Stimulated activated CD4-positive, alpha-beta T cell treated with anti-CD3 and anti-CD28 coated beads, TNF-alpha, amount 100 ng/mL, for 24 hours (primary cell): ENCODE data around the gene SVIL.
"Not testable (repeated sequence)": the region's sequence is repeated elsewhere in the genome, so short reads cannot be mapped to it uniquely, and the experiment has no call there.

Experiments used
- DNase-seq, 3 experiments: peaks; one replicate each; pipeline ENCODE4 v3.0.0-alpha.2; 2020; ENCODE audit warnings: low read depth in 3 of 3

SVIL gene

DNA sequence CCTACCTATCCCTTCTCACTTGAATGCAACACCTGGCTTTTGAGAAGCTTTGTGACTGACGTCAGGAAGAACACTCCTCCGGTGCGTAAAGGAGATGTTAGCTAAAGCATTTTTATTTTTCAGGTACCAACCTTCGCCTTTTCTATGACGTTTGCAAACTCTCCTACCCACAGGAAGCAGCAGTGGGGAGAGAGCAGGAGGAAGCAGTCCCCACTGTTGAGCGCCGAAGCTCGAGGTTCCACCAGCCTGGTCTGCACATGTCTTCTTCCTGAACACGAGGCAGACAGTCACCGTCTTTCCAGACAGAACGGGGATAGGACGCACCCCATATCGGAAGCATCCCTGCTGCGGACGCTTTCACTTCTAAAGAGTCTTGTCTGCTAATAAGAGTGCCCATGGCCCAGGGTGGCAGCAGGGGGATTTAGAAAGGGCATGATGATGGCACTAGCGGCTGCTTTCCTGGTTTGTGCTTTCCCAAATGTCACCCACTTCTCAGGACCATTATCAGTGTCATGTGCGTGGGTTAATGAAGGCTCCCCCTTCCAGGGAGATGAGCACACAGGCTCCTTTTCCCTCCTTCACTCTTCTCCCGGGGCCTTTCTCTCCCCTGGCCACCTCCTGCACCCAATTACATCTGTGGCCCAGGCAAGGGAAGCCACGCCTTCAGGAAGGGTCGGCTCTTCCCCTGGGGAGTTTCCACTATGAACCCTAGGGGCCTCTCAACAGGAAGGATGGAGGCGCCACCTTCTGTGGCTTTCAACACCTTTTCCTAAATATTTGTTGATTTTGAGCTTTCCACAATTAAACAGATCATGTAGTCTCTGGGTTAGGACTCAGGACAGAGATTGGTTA is 147.5 kb downstream of the SVIL start:
- not testable (repeated sequence) for DNase-seq

DNA sequence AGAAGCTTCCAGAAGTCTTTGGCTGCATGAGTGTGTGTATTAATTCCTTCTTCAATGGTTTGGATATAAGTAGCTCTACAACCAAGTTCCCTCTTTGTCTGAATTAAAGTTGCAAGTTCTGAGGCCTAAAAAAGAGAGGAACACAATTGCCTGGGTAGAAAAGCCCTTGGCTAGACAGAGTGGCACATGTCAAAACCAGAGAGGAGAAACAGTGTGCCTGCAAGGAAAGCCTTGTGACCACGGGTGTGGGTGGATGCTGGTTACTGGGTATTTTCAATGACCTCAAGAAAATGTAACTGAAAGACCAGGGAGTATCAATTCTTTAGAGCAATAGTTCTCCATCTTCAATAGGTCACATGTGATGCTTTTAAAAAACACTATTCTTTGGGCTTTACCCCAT is 148.3 kb downstream of the SVIL start:
- peak in 1 of 3 experiments; percentile 22 for DNase-seq

DNA sequence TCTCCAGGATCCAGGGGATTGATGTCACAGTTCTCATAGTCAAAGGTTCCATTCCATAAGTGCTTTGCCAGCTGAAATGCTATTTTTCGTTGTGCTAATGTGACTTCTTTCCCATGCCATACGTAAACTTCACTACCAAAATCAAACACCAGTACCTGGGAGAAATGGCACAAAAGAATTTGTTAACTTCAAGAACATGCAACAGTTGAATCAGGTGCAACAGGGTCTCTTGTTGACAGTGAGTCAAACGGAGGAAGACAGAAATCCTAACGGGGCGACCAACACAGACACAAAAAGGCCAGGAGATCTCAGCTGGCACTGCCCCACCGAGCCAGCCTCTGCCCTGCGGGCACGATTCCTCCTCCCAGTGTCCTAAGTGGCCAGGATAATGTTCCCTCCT is 150.1 kb downstream of the SVIL start:
- DNase-seq: not testable (repeated sequence)

DNA sequence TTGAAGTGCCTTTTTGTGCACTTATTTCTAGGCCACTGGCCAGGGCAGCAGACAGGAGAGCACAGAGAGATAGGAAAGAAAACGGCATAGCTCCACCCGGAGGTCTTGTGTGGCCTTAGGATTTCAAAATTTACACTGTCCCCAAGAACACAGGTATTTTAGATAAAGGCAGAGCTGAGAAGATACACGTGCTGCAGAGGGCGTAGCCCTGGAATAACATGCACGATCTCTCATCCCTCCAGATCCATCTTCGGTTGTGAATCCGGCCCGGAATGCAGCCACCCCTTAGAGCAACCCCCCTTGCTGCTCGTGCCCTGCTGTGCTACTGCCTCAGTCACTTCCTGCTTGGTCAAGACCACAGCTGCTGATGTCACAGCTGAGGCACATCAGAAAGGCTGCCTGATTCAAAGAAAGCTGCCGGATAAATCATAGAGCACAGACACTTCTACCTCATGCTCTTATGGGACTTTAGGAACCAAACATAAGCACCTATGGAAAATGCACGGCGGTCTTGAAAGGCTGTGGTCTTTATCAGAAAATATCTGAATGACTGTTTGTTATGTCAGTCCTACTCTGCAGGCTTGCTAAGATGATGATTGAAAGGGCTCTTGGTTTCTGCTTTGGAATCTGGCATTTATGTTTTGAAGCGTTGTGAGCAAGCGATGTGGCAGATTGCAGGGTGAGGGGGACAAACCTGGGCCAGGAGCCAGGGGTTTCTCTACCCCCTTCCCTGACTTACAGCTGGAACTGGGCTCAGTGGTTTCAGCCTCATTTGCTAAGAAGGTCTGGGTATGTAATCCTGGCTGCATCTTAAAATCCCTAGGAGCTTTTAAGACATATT is 152.0 kb downstream of the SVIL start:
- DNase-seq: peak in 1 of 3 experiments; percentile 25

DNA sequence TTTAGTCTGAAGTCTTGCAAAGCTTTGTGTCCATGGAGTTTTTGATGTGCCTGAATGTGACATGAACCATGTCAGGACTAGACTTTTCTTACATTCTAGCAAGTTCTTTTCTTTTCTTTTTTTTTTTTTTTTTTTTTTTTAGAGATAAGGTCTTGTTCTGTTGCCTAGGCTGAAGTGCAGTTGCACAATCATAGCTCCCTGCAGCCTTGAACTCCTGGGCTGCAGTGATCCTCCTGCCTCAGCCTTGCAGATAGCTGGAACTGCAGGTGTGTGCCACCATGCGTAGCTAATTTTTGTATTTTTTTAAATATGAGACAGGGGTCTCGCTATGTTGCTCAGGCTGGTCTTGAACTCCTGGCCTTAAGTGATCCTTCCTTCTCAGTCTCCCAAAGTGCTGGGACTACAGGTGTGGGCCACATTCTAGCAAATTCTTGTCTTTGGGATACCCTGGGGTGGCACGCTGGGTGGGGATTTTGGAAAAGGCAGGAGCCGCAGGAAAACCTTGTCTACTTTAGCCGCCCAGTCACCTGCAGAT is 152.8 kb downstream of the SVIL start:
- no peak for DNase-seq

DNA sequence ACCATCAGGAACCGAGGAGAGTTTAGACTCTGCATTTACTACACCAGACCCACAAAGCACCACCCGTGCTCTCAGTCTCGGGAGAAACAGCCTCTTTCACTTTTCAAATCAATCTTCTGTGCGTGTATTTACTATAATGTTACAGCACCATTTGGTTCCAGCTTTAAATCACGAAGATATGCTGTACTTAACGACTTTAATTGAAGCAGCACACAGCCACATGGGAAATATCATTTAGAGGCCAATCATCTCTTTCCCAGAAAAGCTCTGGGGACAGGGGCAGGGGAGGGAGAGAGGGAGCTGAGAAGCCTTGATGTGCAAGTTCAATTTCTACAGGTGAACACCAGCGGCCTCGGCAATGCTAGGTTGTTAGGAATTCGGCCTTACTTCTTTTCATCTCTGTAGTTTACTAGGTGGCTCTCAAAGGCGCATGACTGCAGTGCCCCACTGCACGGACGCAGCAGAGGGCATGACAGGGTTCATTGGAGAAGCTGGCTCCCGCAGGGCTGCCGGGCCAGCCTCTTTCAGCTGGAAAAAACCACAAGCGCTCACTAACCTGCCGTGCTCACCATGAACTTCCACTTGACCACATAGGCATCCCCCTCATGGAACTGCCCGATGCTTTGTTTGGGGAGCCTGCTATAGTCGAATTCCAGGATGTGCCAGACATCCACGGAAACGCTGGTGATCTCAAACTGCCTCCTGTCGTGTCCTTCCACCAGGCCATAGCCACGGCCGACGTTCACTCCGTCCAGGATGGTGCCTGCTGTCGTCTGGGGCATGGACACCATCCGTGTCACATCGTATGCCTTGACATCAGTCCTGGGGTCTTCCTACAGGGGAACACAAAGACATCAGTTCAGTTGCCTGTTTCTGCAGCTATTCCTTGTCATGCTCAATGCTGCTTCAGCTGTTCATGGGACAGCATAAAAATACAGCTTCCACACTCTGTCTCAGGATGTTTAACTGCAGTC is 154.5 kb downstream of the SVIL start:
- no peak for DNase-seq

DNA sequence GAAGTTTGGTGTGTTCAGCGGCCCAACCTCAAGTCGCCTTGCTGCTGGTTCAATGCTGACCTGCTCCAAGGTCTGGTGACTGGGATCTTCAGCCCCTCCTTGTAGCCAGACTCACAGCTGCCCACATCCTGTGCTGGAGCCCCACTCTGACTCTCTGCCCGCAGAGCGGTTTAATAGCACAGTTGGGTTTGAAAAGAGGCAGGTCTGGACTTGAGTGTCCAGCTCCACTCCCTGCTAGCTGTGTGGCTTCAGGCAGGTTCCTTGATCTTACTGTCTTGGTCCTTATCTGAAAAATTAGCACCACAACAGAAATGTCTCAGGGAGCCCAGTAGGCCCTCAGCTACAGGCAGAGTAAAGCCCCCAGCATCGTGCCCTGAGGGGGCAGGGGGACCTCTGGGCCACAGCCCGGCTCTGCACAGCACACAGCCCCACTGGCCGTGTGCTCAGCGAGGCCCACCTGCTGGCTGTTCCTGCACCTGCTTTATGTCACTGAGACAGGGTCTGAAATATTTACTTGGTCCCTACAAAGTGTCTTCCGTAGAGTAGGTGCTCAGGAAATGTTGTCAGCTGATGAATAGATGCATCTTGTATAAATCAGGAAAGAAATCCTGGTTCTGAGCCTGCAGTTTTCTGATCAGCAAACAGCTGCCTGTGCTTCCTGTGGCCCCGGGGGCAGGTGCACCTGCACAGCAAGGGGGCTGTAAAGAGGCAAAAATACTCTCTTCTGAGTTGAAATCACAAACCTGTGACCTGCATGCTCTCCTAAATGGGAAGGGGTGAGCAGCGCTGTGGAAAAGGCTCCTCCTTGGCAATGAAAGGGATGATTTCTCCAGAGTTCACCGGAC is 155.5 kb downstream of the SVIL start:
- no peak for DNase-seq

DNA sequence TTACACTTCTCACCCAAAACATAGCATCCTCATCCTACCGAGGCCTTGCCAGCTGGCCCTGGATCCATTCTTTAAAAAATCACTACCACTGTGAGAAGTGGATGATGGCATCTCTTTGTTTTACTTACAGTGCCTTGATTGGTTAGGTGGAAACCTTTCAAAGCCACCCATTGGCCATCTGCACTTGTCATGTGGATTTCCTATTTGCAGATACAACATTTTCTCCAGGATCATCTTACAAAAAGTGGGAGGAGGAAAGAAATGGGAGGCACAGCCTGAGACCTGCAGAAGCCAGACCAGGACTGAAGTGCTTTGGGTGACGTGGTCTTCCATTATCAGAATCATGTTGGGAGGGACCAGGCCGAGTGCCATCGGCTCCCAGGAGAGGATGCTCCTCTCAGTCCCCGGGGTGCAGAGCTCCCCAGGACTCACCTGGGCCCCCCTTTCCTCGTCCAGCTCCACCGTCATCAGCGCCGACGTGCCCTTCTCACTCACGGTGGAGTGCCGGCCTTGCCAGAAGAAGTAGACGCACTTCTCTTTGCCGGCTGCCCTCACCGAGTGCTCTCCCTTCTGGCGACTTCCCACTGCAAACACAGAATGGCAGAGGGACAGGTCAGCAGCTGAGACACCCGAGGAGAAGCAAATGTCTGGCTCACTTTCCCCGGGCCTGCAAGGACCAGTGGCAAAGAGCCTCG is 161.2 kb downstream of the SVIL start:
- DNase-seq: no peak

DNA sequence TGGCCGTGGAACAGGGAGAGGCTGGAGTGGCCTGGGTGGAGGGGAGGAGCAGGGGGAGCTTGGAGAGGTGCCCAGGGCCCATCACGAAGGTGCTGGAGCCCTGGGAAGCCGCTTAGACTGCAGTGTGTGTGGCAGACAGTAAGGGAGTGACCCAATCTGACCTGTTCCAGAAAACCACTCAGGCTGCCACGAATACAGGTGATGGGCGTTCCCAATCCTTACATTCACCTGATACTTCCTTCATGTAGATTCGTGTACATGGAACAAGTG is 161.7 kb downstream of the SVIL start:
- DNase-seq: no peak

DNA sequence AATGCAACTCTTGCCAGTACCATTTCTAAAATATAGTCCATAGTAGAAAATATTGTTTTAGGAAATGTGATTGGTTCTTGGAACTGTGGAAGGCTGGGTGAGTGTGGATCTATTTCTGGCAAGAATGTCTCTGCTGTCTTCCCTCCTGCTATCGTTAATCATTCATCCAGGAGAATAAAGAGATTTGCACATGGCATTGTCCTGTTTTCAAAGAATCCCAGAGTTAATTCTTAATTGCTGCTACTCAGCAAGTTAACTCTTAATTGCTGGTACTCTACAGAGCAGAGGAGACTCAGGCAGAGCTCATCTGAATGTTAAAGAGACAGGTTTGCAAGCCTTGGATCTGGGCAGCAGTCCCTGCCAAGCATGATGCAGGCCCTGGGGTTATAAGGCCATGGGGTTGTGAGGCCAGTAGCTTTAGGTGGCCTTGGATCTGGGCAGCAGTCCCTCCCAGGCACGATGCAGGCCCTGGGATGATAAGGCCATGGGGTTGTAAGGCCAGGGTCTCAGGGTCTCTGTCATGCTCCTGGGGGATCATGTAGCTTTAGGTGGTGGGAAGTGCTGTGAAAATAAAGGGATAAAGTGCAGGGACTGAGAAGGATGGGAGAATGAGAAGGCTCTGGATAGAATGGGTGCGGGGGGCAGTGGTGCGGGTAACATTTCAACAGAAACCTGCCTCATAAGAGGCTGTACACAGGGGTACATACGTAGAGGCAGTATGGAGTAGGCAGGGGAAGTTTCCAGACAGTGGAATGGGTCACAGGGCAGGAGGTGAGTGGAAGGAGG is 162.3 kb downstream of the SVIL start:
- DNase-seq: no peak

DNA sequence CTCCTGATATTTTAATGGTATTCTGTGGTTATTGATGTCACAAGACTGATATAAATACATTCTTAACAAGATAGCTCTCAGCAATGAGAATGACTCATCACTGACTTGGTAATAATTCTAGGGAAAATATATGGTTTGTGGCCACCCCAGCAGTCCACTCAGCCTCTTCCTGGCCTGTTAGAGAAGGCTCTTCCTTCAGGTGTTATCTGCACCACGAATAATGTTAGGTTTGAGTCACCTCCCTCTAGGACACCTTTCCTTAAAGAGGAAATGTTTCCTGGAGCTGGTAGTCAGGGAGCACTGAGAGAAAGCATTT is 163.3 kb downstream of the SVIL start:
- DNase-seq: no peak

DNA sequence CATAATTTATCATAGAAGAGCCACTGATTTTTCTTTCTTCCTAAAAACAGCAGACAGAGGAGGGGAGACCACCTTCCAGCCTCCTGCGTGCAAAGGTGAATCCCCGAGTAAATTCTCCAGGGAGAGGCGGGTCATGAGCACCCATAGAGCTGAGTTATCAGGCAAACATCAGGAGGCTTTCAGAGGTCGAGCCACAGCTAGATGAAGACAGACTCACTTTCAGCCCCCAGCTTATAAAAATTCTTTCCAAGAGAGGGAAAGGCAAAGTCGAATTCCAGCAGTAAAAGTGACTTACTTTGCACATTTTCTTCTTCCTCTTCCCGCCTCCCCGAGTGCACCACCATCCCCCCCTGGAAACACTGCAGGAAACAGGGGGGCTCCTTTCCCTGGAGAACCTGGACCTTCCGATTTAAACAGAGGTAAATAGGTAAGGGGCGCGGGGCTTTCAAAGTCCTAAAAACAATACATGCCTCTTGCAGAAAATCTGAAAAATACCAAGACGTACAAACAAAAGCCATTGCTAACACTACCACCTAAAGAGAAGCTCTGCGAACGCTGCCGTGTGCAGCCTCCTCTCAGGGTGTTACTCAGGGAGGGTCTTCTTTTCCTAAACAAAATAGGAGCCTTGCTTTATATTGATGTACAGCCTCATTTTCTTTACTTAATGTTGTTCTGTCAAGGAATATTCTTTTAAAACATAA is 163.8 kb downstream of the SVIL start:
- no peak for DNase-seq

DNA sequence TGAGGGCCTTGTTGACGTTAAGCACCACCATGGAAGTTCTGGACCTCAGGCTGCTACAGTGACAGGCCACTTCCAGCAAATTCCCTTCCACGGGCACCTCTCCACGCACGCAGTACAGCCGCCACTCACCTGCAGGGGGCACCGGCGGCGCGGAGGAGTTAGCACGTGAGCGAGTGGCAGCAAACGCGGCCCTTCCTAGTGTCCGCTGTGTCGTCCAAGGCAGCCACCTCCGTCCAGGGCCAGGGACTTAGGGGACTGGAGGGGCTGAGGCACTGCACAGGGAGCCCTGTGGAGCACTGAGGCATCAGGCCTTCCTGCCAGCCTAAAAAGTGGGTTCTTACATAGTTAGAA is 164.4 kb downstream of the SVIL start:
- DNase-seq: peak in 1 of 3 experiments; percentile 17

DNA sequence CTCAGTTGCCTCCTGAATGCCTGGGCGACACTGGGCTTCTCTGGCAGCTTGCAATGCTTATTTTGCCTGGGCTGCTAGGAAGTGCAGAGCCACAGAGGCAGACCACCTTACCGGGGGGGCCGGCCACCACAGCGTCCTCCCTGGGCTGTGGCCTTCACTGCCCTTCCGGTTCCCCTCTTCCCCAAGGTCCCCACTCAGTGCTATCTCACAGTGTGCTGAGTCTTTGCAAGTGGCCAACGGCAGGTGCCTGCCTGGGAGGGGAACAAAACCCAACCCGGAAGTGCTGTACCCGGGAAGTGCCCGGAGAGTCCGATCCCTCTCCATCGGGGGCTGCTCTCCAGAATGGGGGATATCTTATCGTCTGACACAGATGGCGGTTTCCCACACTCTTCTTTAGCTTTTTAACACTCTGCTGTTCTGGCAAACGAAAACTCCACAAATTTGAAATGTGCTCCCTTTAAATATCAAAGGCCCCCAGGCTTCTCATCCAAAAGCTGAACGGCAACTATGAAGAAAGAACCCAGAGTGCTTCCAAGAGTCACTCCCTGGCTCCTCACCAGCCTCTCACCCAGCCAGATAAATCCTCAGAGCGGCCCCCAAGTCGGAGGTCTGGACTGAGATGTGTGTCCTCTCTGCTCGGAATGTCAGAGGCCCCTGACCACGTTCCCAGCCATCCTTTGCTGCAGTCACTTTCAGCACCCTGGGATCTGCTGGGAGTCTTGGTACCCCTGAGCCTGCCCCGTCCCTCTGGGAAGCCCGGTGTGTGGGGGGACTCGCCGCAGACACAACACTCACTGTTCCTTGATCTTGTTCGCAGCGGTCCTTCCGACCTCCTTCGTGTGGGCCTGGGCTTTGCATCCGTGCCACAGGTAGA is 165.1 kb downstream of the SVIL start:
- DNase-seq: no peak

DNA sequence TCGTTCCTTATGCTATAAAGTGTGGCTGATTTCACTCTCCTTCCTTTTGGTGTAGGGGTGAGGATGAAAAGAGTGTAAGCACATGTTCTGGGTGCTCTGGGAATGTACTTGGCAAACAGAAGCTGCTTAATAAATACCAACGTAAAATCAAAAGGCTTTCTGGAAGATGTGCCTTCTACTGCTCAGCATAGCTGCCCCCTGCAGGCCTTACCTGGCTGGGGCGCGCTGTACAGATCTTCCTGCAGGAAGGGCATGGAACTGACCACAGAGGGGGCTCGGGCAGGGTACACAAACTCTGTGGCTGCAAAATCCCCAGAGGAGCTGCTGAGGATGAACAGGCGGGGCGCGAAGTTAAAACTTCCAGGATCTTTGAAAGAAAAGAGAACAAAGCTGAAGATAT is 169.4 kb downstream of the SVIL start:
- no peak for DNase-seq

DNA sequence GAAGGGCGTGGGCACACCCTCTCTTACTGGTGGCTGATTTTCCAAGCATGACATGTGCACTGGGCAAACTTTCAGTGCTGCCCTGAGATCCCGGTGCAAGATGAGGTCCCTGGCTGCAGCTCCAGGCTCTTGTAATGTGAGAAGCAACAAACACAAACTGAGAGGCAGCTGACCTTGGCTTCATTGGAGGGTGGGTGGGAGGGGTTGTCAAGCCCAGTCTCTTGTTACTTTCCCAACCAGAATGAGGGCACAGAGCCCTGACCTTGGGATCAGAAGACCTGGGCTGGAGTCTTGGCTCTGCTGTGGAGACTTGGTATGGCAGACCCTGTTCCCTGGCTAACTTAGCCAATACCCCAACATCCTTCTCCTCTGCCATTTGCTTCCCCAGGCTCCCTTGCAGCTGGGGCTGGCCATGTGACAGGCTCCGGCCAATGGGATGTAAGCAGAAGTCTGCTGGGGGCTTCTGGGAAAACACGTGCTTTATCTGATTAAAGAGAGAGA is 170.1 kb downstream of the SVIL start:
- not testable (repeated sequence) for DNase-seq

DNA sequence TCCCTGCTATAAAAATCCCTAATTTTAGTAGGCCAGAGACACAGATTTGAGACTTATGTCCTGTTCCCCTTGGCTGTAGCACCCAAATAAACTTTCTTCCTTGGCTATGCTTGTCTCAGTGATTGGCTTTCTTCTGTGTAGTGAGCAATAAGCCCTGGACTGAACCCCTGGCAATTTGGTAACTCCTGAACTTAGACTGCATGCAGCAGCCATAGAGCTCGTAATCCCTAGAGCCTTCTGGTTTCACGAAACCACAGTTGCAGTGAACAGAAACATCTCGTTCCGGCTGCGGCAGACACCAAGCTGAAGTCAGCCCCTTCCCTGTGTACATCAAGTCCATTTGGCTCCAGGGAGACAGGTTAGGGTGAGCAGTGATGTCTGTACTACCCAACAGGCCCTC is 173.7 kb downstream of the SVIL start:
- no peak for DNase-seq

DNA sequence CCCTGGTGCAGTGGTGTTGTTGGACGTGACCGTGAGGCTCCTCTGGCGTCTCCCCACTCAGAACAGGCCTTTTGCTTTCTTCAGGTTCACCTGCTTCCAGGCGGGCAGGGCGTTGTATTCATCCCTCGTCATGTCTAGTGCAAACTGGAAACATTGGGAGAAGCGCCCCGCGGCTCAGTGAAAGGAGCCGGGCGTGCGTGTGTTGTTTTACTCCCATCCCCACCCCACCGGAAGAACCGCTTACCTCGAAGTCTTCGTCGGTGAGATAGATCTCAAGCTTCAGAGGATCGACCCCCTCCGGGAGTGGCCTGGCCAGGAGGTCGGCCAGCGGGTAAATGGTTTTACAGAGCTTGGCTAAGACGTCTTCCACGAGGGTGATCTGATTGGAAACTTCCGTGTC is 176.6 kb downstream of the SVIL start:
- DNase-seq: not testable (repeated sequence)
